Activated CD8-positive, alpha-beta memory T cell treated with anti-CD3 and anti-CD28 coated beads, Interleukin-2, amount 10 ng/mL, durations not matched to agents 7 days and 5 days (primary cell): Measurements from ENCODE around the gene CHAC1. TPM values are rescaled to one million over a fixed set of nuclear protein-coding genes. Genes with fewer than 3 reads are reported as not detected.
"Not testable (repeated sequence)": the region's sequence is repeated elsewhere in the genome, so short reads cannot be mapped to it uniquely, and the experiment has no call there.

ENCODE experiments used
- ATAC-seq: fragments of 150-1000 bp; cut with Tn5 transposase; one replicate; pipeline ENCODE4 v1.10.0; 2021; ENCODE audit warnings: moderate library complexity
- CTCF ChIA-PET: fragments of 350-600 bp; sonication (Branson Sonifier 250); formaldehyde crosslinking; loops from one replicate; lab custom pipeline; 2021; ENCODE audit warnings: antibody characterized with exemption; lab: Charles Lee
- DNase-seq: peaks from one replicate; pipeline ENCODE4 v3.0.0-alpha.2; 2020
- H3K27ac Mint-ChIP-seq: one replicate; pipeline ENCODE4 v1.8.0; 2021; ENCODE audit warnings: mild to moderate bottlenecking, mixed read lengths
- H3K27me3 Mint-ChIP-seq: one replicate; pipeline ENCODE4 v1.8.0; 2021; ENCODE audit warnings: mixed read lengths
- H3K36me3 Mint-ChIP-seq: one replicate; pipeline ENCODE4 v1.8.0; 2021; ENCODE audit warnings: mild to moderate bottlenecking, mixed read lengths
- H3K4me1 Mint-ChIP-seq: one replicate; pipeline ENCODE4 v1.8.0; 2021; ENCODE audit warnings: mixed read lengths
- H3K4me3 Mint-ChIP-seq: one replicate; pipeline ENCODE4 v1.8.0; 2021; ENCODE audit warnings: mild to moderate bottlenecking, moderate library complexity, mixed read lengths
- H3K9me3 Mint-ChIP-seq: one replicate; pipeline ENCODE4 v1.8.0; 2022; ENCODE audit warnings: low read depth, mixed read lengths
- total RNA-seq, 2 experiments: library from RNA; stranded (reverse); gene quantifications; one replicate each; pipeline ENCODE4 v1.2.3, GENCODE V29; 2021

The CHAC1 gene
- total RNA-seq, 2 experiments from 2014 or later: 8.3 to 13.0 TPM

DNA sequence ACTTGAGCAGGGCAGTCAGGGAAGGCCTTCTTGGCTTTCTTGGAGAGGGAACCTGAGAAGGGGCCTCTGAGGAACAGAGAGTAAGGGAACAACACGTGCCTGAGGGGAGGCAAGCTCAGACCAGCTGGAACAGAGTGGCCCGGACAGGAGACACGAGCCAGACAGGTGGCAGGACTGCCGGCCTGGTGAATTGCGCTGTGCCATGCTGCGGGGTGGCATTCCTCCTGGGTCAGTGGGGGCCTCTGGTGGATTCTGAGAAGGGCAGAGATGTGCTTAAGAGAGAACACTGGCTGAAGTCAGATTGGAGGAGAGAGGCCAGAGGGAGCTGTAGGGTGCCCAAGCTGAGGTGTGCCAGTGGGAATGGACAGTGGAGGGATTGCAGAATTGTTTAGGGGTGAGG, 4.9 kb downstream of the CHAC1 start:
- Mint-ChIP-seq H3K4me3 (no peak overlapping the region), H3K9me3 (no peaks in the 10 kb centered on the region), H3K27ac (no peak overlapping the region), H3K4me1 (peaks cover 19% of the 10 kb centered on the region), H3K27me3 (no peaks in the 10 kb centered on the region), H3K36me3 (peaks cover 4% of the 10 kb centered on the region)
- CTCF ChIA-PET: interaction anchor here (1.4 to 9.0 kb wide), 2 partner anchors 16 to 27 kb away, joined by 4 to 102 read pairs; no protein-coding TSS in a partner anchor
- ATAC-seq (no peak), DNase-seq (no peak)

DNA sequence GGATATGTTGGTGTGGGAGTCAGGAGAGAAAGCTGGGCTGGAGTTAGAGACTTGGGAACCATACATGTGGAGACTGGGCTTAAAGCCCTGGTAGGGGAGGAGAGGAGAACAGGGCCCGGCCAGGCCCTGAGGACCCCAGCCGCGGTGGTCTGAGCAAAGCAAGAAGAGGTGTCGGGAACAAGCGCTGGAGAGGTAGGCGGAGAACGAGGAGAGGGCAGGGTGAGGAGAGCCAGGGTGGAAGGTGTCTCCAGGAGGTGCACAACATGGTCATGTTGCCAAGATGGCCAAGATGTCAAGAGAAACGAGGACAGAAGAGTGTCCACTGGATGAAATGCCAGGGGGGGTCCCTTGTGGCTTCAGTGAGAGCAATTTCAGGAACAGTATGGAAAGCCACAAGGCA, 5.5 kb downstream of the CHAC1 start:
- CTCF ChIA-PET: interaction anchor here (1.4 kb wide), 1 partner anchor 28 kb away, joined by 4 read pairs; no protein-coding TSS in a partner anchor

DNA sequence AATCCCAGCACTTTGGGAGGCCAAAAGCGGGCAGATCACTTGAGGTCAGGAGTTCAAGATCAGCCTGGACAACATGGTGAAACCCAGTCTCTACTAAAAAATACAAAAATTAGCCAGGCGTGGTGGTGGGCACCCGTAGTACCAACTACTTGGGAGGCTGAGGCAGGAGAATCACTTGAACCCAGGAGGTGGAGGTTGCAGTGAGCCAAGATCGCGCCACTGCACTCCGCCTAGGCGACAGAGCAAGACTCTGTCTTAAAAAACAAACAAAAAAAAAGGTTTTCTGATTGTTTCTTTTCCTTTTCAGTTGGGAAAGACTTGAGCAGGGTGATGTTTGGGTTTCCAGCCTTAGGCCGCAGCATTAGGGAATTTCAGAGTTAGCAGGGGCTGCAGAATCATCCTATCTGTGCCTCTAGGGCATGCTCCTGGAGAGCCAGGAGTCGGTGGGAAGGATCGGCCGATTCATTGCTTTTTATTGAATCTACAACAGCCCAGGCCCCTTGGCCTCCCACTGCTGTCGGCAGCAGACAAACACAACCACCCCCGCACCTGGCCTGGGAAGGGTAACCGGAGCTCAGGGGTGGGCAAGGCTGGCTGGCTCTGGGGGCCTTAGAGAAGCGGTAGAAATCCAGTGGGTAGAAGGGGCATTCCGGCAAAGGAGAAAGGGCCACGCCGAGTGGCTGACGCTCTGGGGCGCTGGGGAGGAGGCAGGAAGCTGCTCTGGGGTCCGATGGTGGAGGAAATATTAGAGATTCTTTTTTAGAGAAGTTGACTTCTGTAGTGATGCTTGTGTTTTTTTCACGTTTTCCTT, 6.3 kb downstream of the CHAC1 start:
- peaks cover 9% of the 10 kb centered on the region for H3K4me1 Mint-ChIP-seq
- CTCF ChIA-PET: no interaction called here
- H3K27me3 Mint-ChIP-seq: no peaks in the 10 kb centered on the region
- H3K9me3 Mint-ChIP-seq: no peaks in the 10 kb centered on the region
- ATAC-seq: no peak
- DNase-seq: no peak
- H3K36me3 Mint-ChIP-seq: peaks cover 4% of the 10 kb centered on the region
- H3K4me3 Mint-ChIP-seq: no peak overlapping the region
- H3K27ac Mint-ChIP-seq: no peak overlapping the region

More for the DNA sequence above, 5.5 kb downstream of the CHAC1 start:
- no peaks in the 10 kb centered on the region for H3K9me3 Mint-ChIP-seq
- H3K27ac Mint-ChIP-seq: no peak overlapping the region
- no peak for ATAC-seq
- no peak for DNase-seq
- H3K4me1 Mint-ChIP-seq: peaks cover 17% of the 10 kb centered on the region
- peaks cover 4% of the 10 kb centered on the region for H3K36me3 Mint-ChIP-seq
- no peak overlapping the region for H3K4me3 Mint-ChIP-seq
- no peaks in the 10 kb centered on the region for H3K27me3 Mint-ChIP-seq

DNA sequence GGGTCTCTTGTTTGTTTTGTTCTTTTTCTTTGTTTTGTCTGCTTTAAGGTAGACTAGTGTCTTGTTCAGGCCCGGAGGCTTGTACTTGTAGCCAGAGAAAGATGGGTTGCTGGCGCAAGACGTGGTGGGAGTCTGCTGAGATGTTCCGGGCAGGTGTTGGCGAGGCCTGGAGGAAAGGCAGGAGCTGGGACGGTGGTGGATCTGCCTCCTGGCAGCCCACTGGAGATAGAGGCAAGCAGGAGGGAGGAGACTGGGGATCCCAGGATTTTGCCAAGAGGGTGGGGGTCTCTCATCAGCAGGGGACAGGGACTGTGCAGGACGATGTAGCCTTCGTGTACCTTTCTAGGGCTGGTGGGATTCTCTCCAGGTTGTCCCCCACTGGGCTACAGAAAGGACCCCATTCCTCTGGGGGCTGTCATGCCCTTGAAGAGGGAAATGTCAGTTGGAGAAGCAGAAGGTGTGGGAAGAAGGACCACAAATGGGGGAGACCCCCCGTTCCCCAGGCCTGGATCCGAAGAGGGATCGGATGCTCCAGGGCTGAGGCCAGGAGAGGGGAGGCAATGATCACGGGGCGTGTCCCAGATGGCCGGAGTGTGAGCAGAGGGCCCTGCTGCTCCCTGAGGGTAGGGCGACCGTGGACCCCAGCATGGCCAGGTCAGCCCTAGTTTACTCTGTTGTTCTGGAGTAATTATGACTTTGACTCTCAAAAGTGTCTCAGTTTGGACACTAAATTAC, 7.0 kb downstream of the CHAC1 start:
- H3K4me1 Mint-ChIP-seq: peaks cover 6% of the 10 kb centered on the region
- H3K27ac Mint-ChIP-seq: no peak overlapping the region
- H3K27me3 Mint-ChIP-seq: no peaks in the 10 kb centered on the region
- peaks cover 4% of the 10 kb centered on the region for H3K36me3 Mint-ChIP-seq
- ATAC-seq (no peak), DNase-seq (no peak)
- H3K4me3 Mint-ChIP-seq: no peak overlapping the region
- H3K9me3 Mint-ChIP-seq: no peaks in the 10 kb centered on the region
- CTCF ChIA-PET: no interaction called here

- H3K4me3 Mint-ChIP-seq: no peak overlapping the region
- no peaks in the 10 kb centered on the region for H3K9me3 Mint-ChIP-seq
- CTCF ChIA-PET: no interaction called here
- no peaks in the 10 kb centered on the region for H3K27me3 Mint-ChIP-seq
- no peak for DNase-seq
- peaks cover 4% of the 10 kb centered on the region for H3K4me1 Mint-ChIP-seq
- H3K36me3 Mint-ChIP-seq: peaks cover 3% of the 10 kb centered on the region
- no peak for ATAC-seq
- no peak overlapping the region for H3K27ac Mint-ChIP-seq
These were observed 7.7 kb downstream of the CHAC1 start for GRCh38 chr15:40960925-40961324.

DNA sequence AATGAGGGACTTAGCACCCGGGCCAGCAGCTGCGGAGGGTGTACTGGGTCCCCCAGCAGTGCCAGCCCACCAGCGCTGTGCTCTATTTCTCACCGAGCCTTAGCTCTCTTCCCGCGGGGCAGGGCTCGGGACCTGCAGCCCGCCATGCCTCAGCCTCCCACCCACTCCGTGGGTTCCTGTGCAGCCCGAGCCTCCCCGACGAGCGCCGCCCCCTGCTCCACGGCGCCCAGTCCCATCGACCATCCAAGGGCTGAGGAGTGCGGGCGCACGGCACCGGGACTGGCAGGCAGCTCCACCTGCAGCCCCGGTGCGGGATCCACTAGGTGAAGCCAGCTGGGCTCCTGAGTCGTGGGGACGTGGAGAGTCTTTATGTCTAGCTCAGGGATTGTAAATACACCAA, 8.5 kb downstream of the CHAC1 start:
- DNase-seq, H3K9me3 Mint-ChIP-seq, H3K27ac Mint-ChIP-seq, H3K36me3 Mint-ChIP-seq, H3K27me3 Mint-ChIP-seq, H3K4me3 Mint-ChIP-seq, ATAC-seq, H3K4me1 Mint-ChIP-seq: not testable (repeated sequence)
- CTCF ChIA-PET: interaction anchor here (2.2 kb wide), 1 partner anchor 9 kb away, joined by 8 read pairs; the partner anchor contains the start of gene CHAC1

GRCh38 chr15:40962317-40962716, 9.0 kb downstream of the CHAC1 start:
- DNase-seq, H3K4me3 Mint-ChIP-seq, H3K9me3 Mint-ChIP-seq, H3K36me3 Mint-ChIP-seq, ATAC-seq, H3K27ac Mint-ChIP-seq, H3K4me1 Mint-ChIP-seq, H3K27me3 Mint-ChIP-seq: not testable (repeated sequence)
- CTCF ChIA-PET: interaction anchor here (1.6 to 2.2 kb wide), 2 partner anchors 10 to 14 kb away, joined by 4 to 8 read pairs; partner anchors contain the start of gene CHAC1

- no peak overlapping the region for H3K27ac Mint-ChIP-seq
- no peak for DNase-seq
- no peaks in the 10 kb centered on the region for H3K4me1 Mint-ChIP-seq
- no peaks in the 10 kb centered on the region for H3K36me3 Mint-ChIP-seq
- no peaks in the 10 kb centered on the region for H3K27me3 Mint-ChIP-seq
- no peak for ATAC-seq
- no peak overlapping the region for H3K4me3 Mint-ChIP-seq
- H3K9me3 Mint-ChIP-seq: no peaks in the 10 kb centered on the region
- CTCF ChIA-PET: interaction anchor here (0.9 to 2.2 kb wide), 4 partner anchors 10 to 751 kb away, joined by 3 to 8 read pairs (median 4); partner anchors contain the start of gene CHAC1
These were observed 9.9 kb downstream of the CHAC1 start for GRCh38 chr15:40963201-40963600.

DNA sequence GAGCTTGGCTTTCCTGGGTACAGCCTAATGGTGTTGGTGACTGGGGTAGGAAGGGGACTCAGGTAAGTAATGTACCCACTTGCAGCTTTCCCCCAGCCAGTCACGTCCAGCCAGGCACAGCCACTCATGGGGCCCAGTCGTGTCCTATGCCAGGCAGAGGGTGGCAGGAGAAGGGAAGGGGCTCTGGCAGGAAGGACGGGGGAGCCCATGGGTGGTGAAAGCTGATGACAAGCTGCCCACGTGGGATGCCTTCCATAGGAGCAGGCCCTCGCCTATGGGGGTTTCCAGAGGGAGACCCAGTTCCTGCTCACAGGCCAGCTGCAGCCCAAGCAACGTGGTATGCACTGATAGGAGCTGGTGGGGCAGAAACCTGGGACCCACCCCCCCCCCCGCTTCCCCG, 10.7 kb downstream of the CHAC1 start:
- CTCF ChIA-PET: interaction anchor here (0.7 to 1.6 kb wide), 4 partner anchors 12 to 750 kb away, joined by 3 to 4 read pairs (median 4); no protein-coding TSS in a partner anchor
- Mint-ChIP-seq H3K27me3 (no peaks in the 10 kb centered on the region), H3K27ac (no peak overlapping the region), H3K9me3 (no peaks in the 10 kb centered on the region), H3K4me1 (no peaks in the 10 kb centered on the region), H3K4me3 (no peak overlapping the region), H3K36me3 (no peaks in the 10 kb centered on the region)
- no peak for DNase-seq
- no peak for ATAC-seq

DNA sequence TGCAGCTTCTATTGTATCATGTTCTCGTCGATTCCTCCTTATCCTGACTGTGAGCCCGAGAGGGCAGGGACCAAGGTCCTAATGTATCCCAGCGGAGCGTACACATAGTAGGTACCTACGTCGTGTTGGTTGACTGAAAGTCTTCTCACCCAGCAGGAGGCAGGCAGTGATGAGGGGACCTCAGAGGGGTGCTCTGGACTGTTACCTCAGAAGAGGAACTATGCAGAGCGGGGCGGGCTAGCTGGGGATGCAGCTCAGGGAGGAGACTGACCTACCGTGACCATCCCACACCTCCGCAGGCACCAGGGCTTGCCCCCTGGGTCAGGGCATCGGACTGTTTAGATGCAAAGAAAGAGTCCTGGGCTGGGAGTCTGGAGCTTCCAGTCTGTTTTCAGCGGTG, 11.4 kb downstream of the CHAC1 start:
- Mint-ChIP-seq H3K4me1 (no peaks in the 10 kb centered on the region), H3K27ac (no peak overlapping the region), H3K4me3 (no peak overlapping the region), H3K9me3 (no peaks in the 10 kb centered on the region), H3K27me3 (no peaks in the 10 kb centered on the region), H3K36me3 (no peaks in the 10 kb centered on the region)
- no peak for ATAC-seq
- CTCF ChIA-PET: interaction anchor here (0.7 kb wide), 1 partner anchor 188 kb away, joined by 3 read pairs; no protein-coding TSS in a partner anchor
- no peak for DNase-seq

DNA sequence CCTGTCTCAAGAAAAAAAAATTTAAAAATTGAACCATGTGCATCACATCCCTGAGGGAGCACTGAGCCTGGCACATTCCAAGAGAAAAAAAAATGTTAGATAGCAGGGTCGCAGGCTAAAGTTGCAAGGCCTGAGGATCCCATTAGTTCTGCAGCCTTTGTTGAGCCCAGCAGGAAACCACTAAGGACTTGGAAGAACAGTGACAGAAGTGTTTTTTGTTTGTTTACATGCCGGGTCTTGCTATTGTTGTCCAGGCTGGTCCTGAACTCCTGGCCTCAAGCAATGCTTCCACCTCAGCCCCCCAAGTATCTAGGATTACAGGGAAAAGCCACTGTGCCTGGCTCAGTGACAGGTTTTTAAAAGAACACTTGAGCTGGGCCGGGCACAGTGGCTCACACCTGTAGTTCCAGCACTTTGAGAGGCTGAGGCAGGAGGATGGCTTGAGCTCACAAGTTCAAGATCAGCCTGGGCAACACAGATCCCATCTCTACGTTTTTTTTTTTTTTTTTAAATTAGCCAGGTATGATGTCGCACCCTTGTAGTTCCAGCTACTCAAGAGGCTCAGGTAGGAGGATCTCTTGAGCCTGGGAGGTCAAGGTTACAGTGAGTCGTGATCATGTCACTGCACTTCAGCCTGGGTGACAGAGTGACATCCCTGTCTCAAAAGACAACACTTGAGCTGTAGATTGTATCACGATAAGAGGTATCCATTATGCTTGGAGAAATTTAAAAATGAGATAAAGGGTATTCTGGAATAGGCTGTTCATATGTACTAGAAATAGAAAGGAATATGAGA, 15.2 kb downstream of the CHAC1 start:
- Mint-ChIP-seq H3K9me3 (no peaks in the 10 kb centered on the region), H3K27ac (no peak overlapping the region), H3K4me3 (no peak overlapping the region), H3K36me3 (no peaks in the 10 kb centered on the region), H3K4me1 (no peaks in the 10 kb centered on the region), H3K27me3 (no peaks in the 10 kb centered on the region)
- ATAC-seq (no peak), DNase-seq (no peak)
- CTCF ChIA-PET: interaction anchor here (0.7 to 1.4 kb wide), 3 partner anchors 17 to 109 kb away, joined by 3 to 4 read pairs (median 3); no protein-coding TSS in a partner anchor

GRCh38 chr15:40969363-40969762, 16.1 kb downstream of the CHAC1 start:
- no peak for DNase-seq
- Mint-ChIP-seq H3K4me3 (no peak overlapping the region), H3K36me3 (no peaks in the 10 kb centered on the region), H3K9me3 (no peaks in the 10 kb centered on the region), H3K27me3 (no peaks in the 10 kb centered on the region), H3K4me1 (no peaks in the 10 kb centered on the region), H3K27ac (no peak overlapping the region)
- ATAC-seq: no peak
- CTCF ChIA-PET: interaction anchor here (0.7 to 1.0 kb wide), 2 partner anchors 18 to 27 kb away, joined by 3 to 4 read pairs; no protein-coding TSS in a partner anchor

DNA sequence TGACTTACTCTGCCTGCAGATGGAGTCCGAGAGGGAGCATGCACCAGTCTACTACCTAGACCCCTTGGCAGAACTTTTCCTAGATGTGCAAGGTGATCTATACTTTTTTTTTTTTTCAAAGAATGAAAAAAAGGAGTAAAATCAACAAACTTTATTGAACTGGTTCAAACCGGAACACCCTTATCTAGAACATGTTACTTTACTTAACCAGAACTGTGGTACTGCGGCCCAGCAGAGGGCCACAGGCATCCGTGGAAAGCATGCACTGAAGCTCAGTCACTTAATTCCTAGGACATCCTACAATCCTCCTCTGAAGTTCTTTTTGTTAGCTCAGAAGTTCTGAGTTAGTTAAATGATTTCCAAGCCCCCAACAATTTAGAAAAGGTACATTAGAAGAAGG, 21.6 kb downstream of the CHAC1 start:
- DNase-seq (no peak), ATAC-seq (no peak)
- Mint-ChIP-seq H3K4me1 (no peaks in the 10 kb centered on the region), H3K36me3 (peaks cover 3% of the 10 kb centered on the region), H3K27ac (no peak overlapping the region), H3K4me3 (no peak overlapping the region), H3K9me3 (no peaks in the 10 kb centered on the region), H3K27me3 (no peaks in the 10 kb centered on the region)
- CTCF ChIA-PET: interaction anchor here (0.7 to 1.1 kb wide), 2 partner anchors 8 to 192 kb away, joined by 3 read pairs; no protein-coding TSS in a partner anchor
